Astrocyte (in vitro differentiated cells and primary cell): ENCODE data around the gene ZNF584.

Experiments used
- EZH2 ChIP-seq: IDR thresholded peaks from 2 replicates; pipeline ENCODE4 v1.6.1; 2012; ENCODE audit warnings: mild to moderate bottlenecking, low read length, inconsistent platforms; ENCODE audit not compliant: insufficient read depth
- TF ChIP-seq, protein P1 (sequence below): IDR thresholded peaks from 2 replicates; pipeline ENCODE4 v1.5.1; 2011; ENCODE audit warnings: low read depth, mild to moderate bottlenecking, inconsistent platforms, low read length, moderate library complexity; ENCODE audit not compliant: insufficient read depth

DNA sequence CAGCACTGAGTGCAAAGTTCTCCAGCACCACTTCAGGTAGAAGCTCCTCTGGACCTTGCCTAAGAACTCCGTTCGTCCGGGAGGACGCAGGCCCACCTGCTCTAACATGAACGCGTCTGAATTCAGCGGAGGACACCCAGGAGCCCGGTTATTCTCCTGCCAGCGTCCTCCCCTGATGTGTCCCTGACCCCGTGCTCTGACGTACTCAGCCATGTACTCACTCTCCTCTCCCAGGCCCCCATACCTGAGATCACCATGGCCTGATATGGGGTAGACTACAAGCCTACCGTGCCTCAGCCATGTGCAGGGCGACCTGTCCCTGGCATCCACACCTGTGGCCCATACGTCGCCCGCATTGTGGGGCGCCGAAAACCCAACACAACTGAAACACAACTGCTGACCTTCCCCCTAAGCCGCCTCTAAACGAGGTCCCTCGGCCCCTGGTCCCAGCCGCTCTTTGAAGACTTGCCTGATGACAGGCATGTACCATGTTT is 744 bp upstream of the ZNF584 start:
- TF ChIP-seq, protein P1, sequence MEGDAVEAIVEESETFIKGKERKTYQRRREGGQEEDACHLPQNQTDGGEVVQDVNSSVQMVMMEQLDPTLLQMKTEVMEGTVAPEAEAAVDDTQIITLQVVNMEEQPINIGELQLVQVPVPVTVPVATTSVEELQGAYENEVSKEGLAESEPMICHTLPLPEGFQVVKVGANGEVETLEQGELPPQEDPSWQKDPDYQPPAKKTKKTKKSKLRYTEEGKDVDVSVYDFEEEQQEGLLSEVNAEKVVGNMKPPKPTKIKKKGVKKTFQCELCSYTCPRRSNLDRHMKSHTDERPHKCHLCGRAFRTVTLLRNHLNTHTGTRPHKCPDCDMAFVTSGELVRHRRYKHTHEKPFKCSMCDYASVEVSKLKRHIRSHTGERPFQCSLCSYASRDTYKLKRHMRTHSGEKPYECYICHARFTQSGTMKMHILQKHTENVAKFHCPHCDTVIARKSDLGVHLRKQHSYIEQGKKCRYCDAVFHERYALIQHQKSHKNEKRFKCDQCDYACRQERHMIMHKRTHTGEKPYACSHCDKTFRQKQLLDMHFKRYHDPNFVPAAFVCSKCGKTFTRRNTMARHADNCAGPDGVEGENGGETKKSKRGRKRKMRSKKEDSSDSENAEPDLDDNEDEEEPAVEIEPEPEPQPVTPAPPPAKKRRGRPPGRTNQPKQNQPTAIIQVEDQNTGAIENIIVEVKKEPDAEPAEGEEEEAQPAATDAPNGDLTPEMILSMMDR = no peak
- no peak for TF ChIP-seq EZH2
